Uterus (tissue), 2 donors: ENCODE data around the gene RBM6.

Experiments
- CTCF ChIP-seq, 4 experiments: fragments of 200-600 bp in 2 of 4; fragments of 450-650 bp in 2 of 4; sonication (generic) in 2 of 4; IDR thresholded peaks; one replicate each; pipeline ENCODE4 v1.5.1; 2016 to 2019; ENCODE audit warnings: antibody characterized with exemption in 4 of 4, mild to moderate bottlenecking in 2 of 4, moderate library complexity in 1 of 4
- POLR2A ChIP-seq, 2 donors: fragments of 450-650 bp; IDR thresholded peaks; one replicate each; pipeline ENCODE4 v1.6.1; 2016; ENCODE audit warnings: antibody characterized with exemption in 2 of 2, mild to moderate bottlenecking in 1 of 2, moderate library complexity in 1 of 2

- TF ChIP-seq POLR2A (IDR thresholded peaks at IDR 0.05): no peak
- no peak for TF ChIP-seq CTCF (IDR thresholded peaks at IDR 0.05)
These were observed 12.2 kb upstream of the RBM6 start for GRCh38 chr3:49927798-49928197.
